Neutrophil (primary cell): ENCODE results near the gene PTPRG.

Source experiments
- H3K27ac ChIP-seq: fragments of 200-600 bp; sonication (generic); 2 replicates; pipeline ENCODE4 v1.5.1; 2016; ENCODE audit warnings: mild to moderate bottlenecking, moderate library complexity
- H3K27me3 ChIP-seq: fragments of 200-600 bp; sonication (generic); 2 replicates; pipeline ENCODE4 v1.6.0; 2016; ENCODE audit warnings: mild to moderate bottlenecking
- H3K36me3 ChIP-seq: fragments of 200-600 bp; sonication (generic); 2 replicates; pipeline ENCODE4 v1.5.1; 2017
- H3K4me1 ChIP-seq, 2 experiments: fragments of 200-600 bp in 1 of 2; sonication (generic) in 1 of 2; 1 replicate in 1 of 2; 2 replicates in 1 of 2; pipeline versions ENCODE4 v1.5.1 to v1.6.1; 2013 to 2016; ENCODE audit warnings: low read depth in 1 of 2, low read length in 1 of 2, mild to moderate bottlenecking in 1 of 2, moderate library complexity in 1 of 2; ENCODE audit not compliant: control insufficient read depth in 1 of 2, insufficient read depth in 1 of 2
- H3K4me3 ChIP-seq, 2 experiments: fragments of 200-600 bp in 1 of 2; sonication (generic) in 1 of 2; 1 replicate in 1 of 2; 2 replicates in 1 of 2; pipeline ENCODE4 v1.5.1; 2013 to 2016; ENCODE audit warnings: low read depth in 1 of 2, low read length in 1 of 2, mild to moderate bottlenecking in 1 of 2, moderate library complexity in 1 of 2
- H3K9me3 ChIP-seq: fragments of 200-600 bp; sonication (generic); 2 replicates; pipeline ENCODE4 v1.5.1; 2016
- TF ChIP-seq, protein P1 (sequence below): fragments of 200-600 bp; sonication (generic); IDR thresholded peaks from 2 replicates; pipeline ENCODE4 v1.5.1; 2016; ENCODE audit warnings: antibody characterized with exemption

The PTPRG gene

DNA sequence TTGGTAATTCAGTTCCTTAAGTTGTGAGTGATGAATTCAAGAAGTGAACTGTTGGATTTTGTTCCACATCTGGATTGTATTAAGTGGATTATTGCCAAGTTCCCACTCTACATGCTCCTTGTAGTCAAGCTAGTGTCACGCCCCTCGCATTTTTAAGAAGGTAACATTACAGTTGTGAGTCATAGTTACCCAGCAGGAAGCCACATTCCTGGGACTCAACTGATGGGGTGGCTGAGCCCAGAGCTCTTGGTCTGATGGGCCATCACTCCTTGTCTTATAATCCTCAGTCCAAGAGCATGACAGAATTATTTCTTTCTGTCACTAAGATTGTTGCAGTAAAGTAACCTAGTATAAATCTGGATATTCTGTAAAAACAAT is 102.7 kb downstream of the PTPRG start:
- Histone ChIP-seq H3K36me3 (no peaks in the 10 kb centered on the region), H3K27ac (no peak overlapping the region), H3K9me3 (no peaks in the 10 kb centered on the region), H3K4me3 (no peak overlapping the region), H3K27me3 (no peaks in the 10 kb centered on the region), H3K4me1 (no peaks in the 10 kb centered on the region)
- TF ChIP-seq, protein P1, sequence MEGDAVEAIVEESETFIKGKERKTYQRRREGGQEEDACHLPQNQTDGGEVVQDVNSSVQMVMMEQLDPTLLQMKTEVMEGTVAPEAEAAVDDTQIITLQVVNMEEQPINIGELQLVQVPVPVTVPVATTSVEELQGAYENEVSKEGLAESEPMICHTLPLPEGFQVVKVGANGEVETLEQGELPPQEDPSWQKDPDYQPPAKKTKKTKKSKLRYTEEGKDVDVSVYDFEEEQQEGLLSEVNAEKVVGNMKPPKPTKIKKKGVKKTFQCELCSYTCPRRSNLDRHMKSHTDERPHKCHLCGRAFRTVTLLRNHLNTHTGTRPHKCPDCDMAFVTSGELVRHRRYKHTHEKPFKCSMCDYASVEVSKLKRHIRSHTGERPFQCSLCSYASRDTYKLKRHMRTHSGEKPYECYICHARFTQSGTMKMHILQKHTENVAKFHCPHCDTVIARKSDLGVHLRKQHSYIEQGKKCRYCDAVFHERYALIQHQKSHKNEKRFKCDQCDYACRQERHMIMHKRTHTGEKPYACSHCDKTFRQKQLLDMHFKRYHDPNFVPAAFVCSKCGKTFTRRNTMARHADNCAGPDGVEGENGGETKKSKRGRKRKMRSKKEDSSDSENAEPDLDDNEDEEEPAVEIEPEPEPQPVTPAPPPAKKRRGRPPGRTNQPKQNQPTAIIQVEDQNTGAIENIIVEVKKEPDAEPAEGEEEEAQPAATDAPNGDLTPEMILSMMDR, result no peak

DNA sequence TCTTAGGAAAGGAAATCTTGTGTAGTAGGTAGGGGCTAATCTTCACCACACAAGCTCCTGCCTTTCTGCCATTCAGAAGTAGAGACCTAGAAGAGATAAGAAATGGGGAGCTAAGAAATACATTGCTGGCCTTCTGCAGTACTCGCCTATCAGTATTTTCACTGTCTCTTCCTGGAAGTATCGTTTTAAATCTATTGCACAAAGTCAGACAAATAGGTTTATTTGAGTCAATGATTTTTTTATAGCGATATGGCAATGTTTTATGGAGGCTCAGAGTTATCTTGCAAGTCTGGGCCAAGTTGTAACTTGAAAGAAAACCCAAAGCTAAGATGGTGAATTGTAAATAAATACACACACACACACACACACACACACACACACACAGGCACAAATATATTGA is 103.8 kb downstream of the PTPRG start:
- Histone ChIP-seq H3K36me3 (no peaks in the 10 kb centered on the region), H3K4me3 (no peak overlapping the region), H3K27me3 (no peaks in the 10 kb centered on the region), H3K4me1 (no peaks in the 10 kb centered on the region), H3K9me3 (no peaks in the 10 kb centered on the region), H3K27ac (no peak overlapping the region)
- TF ChIP-seq, protein P1, result no peak

DNA sequence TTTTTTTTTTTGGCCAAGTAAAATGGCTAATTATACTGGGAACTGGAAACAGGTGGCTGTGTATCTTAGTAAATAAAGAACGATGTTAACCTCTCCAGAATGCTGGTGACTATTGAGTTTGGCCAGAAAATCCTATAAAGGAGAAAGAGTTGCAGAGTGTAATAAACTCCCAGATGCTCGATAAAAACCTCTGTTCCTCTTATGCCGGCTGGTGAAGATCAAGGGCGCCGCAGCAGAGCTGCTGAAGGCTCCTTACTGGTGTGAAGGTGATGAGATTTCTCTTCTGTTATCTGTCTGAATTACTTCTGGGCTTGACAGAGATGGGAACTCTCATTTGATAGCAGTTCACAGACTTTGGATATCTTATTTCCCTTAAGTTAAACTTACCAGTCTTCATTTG is 104.6 kb downstream of the PTPRG start:
- Histone ChIP-seq H3K4me1 (no peaks in the 10 kb centered on the region), H3K27ac (no peak overlapping the region)
- TF ChIP-seq, protein P1, result no peak

DNA sequence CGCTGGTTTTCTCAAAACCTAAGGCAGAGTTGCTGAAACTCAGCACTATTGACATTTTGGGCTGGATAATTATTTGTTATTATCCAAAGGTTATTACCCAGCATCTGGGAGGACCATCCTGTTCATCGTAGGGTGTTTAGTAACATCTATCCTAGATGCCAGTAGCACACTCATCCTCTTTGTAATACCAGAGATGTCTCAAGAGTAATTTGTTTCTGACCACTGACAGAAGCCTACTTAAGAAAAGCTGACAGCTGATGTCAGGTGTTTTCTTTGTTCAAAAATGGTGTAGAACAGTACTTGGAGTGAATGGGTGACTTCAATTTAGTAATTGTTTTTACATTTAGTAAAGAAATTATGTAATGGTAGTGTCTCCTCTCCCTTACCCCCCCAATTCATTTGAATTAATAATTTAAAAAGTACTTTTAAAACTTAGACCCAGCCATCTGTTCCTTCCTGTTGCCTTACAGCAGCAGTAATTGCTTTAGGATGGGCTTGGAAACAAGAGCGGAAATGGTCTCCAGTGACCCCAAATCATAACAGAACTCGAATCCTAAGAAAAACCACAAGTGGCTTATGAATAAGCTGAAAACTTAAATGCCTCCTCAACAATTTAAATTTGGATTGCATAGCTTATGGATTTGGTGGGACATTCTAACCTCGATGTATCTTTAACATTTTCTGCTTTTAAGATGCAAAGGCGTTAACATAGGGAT is 105.4 kb downstream of the PTPRG start:
- Histone ChIP-seq H3K36me3 (no peaks in the 10 kb centered on the region), H3K4me3 (no peak overlapping the region), H3K4me1 (no peaks in the 10 kb centered on the region), H3K27ac (no peak overlapping the region), H3K9me3 (no peaks in the 10 kb centered on the region), H3K27me3 (no peaks in the 10 kb centered on the region)
- TF ChIP-seq, protein P1, result no peak

More for the DNA sequence above, 104.6 kb downstream of the PTPRG start:
- no peaks in the 10 kb centered on the region for H3K9me3 ChIP-seq
- H3K4me3 ChIP-seq, result no peak overlapping the region
- no peaks in the 10 kb centered on the region for H3K36me3 ChIP-seq
- H3K27me3 ChIP-seq, result no peaks in the 10 kb centered on the region

DNA sequence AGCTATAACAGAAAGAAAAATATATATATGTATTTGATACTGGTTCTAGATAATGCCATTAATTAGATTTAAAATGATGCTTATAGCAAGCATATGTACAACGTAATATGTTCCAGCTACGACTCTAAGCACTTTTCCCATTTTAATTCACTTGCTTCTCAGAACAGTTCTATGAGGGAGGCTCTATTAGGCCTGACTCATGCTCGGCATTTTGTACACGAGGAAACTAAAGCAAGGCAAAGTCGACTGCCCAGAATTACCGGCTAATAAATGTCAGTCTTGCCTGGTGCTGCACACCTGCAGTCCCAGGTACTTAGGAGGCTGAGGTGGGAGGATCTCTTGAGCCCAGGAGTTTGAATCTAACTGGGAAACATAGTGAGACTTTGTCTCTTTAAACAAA is 106.0 kb downstream of the PTPRG start:
- TF ChIP-seq, protein P1, result no peak
- H3K4me1 ChIP-seq, result no peaks in the 10 kb centered on the region
- H3K36me3 ChIP-seq, result no peaks in the 10 kb centered on the region
- H3K9me3 ChIP-seq, result no peaks in the 10 kb centered on the region
- no peaks in the 10 kb centered on the region for H3K27me3 ChIP-seq
- H3K4me3 ChIP-seq, result no peak overlapping the region
- H3K27ac ChIP-seq, result no peak overlapping the region
